Measurements from ENCODE around the gene SH3BGRL2. TPM values are rescaled to one million over a fixed set of nuclear protein-coding genes. Genes with fewer than 3 reads are reported as not detected.

SH3BGRL2 gene
- total and polyA plus RNA-seq, 2 of the 4 experiments (the other 2 are of a cell fraction): 2.4 to 5.6 TPM

DNA sequence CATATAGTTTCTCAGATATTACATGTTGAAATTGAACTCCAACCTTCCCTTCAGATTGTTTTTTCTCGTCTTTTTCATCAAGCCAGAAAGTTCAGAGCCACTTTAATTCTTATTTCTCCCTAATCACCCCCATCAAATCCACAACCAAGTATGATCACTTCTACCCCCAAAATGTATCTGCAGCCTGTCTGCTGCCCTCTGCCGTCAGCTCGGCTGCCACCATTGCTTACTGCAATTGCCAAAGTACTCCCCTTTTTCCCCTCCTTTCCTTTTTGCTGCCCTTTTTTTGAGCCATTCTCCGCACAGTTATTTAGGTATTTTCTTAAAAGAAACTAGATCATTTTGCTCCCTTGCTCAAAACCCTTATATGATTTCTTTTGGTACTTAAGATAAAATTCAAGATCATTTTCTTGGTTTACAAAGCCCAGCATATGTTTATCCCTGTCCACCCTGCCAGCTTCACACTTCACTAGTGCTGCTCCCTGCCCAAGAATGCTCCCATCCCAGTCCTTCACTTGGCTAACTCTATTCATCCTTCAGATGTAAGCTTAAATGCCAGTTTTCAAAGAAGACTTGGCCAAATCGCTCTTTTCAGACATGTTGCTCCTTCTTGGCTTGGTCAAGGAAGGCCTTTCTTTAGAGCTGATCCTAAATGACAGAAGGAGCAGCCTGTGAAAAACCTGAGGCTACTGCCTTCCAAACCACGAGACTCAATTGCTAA lies 63.7 kb downstream of the SH3BGRL2 start:
- intact Hi-C loops (cut with micrococcal nuclease): no loop called here
- in situ Hi-C loops (cut with MboI; ENCODE audit: low sequenced_read_pairs): no loop called here
- no peak overlapping the region for H3K4me2 ChIP-seq (ENCODE audit: low read depth, low read length)
- H4K5ac ChIP-seq (ENCODE audit: low read depth, low read length): no peak overlapping the region
- no peaks in the 10 kb centered on the region for H3K4me1 ChIP-seq (ENCODE audit: control insufficient read depth, insufficient read depth, low read length)
- H3K9me3 ChIP-seq (ENCODE audit: control insufficient read depth, insufficient read depth, low read length): no peaks in the 10 kb centered on the region
- no peak overlapping the region for H3K27ac ChIP-seq (ENCODE audit: insufficient read depth, low read length)
- H3K9ac ChIP-seq (ENCODE audit: low read depth, low read length): no peak overlapping the region
- ChIA-PET POLR2A (ENCODE audit: unreplicated experiment) (no interaction called here), CTCF (no interaction called here)
- no peak overlapping the region for H3K14ac ChIP-seq (replicated peaks; ENCODE audit: low read depth, low read length)
- no peak overlapping the region for H3K56ac ChIP-seq (ENCODE audit: extremely low read depth, insufficient read depth, low read length)
- no peak overlapping the region for H3K4me3 ChIP-seq (ENCODE audit: insufficient read depth, low read depth, low read length)
- no peak overlapping the region for H2BK15ac ChIP-seq (ENCODE audit: low read depth, low read length)
- no peak overlapping the region for H2AK9ac ChIP-seq (replicated peaks; ENCODE audit: low read depth, low read length, poor library complexity)
- no peak overlapping the region for H2AFZ ChIP-seq (replicated peaks; ENCODE audit: low read length, poor library complexity)
- H3K18ac ChIP-seq (ENCODE audit: low read depth, low read length): no peak overlapping the region
- H2AK5ac ChIP-seq (ENCODE audit: low read depth, low read length): no peak overlapping the region
- no peaks in the 10 kb centered on the region for H3K36me3 ChIP-seq (ENCODE audit: control insufficient read depth, insufficient read depth, low read length)
- H2BK20ac ChIP-seq (ENCODE audit: low read depth, low read length): no peak overlapping the region
- DNase-seq (no peak), ATAC-seq (ENCODE audit: low read depth) (no peak)
- H3K27me3 ChIP-seq (ENCODE audit: control insufficient read depth, insufficient read depth, low read length): no peaks in the 10 kb centered on the region
- TF ChIP-seq POLR2A (IDR thresholded peaks at IDR 0.05; ENCODE audit: low read depth, low read length) (no peak), CHD1 (IDR thresholded peaks at IDR 0.05; ENCODE audit: low read depth, low read length) (no peak)
- TF ChIP-seq, protein P1, sequence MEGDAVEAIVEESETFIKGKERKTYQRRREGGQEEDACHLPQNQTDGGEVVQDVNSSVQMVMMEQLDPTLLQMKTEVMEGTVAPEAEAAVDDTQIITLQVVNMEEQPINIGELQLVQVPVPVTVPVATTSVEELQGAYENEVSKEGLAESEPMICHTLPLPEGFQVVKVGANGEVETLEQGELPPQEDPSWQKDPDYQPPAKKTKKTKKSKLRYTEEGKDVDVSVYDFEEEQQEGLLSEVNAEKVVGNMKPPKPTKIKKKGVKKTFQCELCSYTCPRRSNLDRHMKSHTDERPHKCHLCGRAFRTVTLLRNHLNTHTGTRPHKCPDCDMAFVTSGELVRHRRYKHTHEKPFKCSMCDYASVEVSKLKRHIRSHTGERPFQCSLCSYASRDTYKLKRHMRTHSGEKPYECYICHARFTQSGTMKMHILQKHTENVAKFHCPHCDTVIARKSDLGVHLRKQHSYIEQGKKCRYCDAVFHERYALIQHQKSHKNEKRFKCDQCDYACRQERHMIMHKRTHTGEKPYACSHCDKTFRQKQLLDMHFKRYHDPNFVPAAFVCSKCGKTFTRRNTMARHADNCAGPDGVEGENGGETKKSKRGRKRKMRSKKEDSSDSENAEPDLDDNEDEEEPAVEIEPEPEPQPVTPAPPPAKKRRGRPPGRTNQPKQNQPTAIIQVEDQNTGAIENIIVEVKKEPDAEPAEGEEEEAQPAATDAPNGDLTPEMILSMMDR (conservative IDR thresholded peaks at IDR 0.05; ENCODE audit: low read depth, low read length): no peak
- WGBS, 2 experiments (ENCODE audit: extremely low coverage in 2 of 2, insufficient read length in 1 of 2): no CpG with 5 or more reads among the region's 6 CpGs
- no peaks in the 10 kb centered on the region for H4K20me1 ChIP-seq (ENCODE audit: insufficient read depth, low read length)
- no peak overlapping the region for H3K4ac ChIP-seq (ENCODE audit: low read depth, low read length)
- H2BK5ac ChIP-seq (ENCODE audit: low read depth, low read length, poor library complexity, severe bottlenecking): no peak overlapping the region
- H3K23ac ChIP-seq (ENCODE audit: low read depth, low read length): no peak overlapping the region
- H3K79me1 ChIP-seq (ENCODE audit: low read depth in 1 of 2, low read length in 2 of 2): no peaks in the 10 kb centered on the region
- H4K91ac ChIP-seq (ENCODE audit: insufficient read depth, low read depth, low read length): no peak overlapping the region
- no peak overlapping the region for H4K8ac ChIP-seq (ENCODE audit: low read depth in 2 of 2, low read length in 2 of 2)
- H3K9me1 ChIP-seq (ENCODE audit: insufficient read depth, low read length): no peaks in the 10 kb centered on the region
- BruUV-seq (replicated peaks): no TSS peak
- dilution Hi-C loops (cut with HindIII; ENCODE audit: low sequenced_read_pairs, unreplicated experiment): no loop called here
- no peak overlapping the region for H2BK120ac ChIP-seq (ENCODE audit: low read depth, low read length)

Measured in IMR-90 (cell line).